HG03521 (cell line): Measurements from ENCODE around the gene ALLC.
"Not testable (repeated sequence)": the region's sequence is repeated elsewhere in the genome, so short reads cannot be mapped to it uniquely, and the experiment has no call there.

Source experiments
- ATAC-seq: cut with Tn5 transposase; IDR thresholded peaks from one replicate; pipeline ENCODE4 v1.9.1; 2021; ENCODE audit warnings: mild to moderate bottlenecking, moderate library complexity; ENCODE audit not compliant: unreplicated experiment

The ALLC gene

GRCh38 chr2:3626118-3626811, 31.7 kb upstream of the ALLC start:
- no peak for ATAC-seq

GRCh38 chr2:3626812-3627499, 31.0 kb upstream of the ALLC start:
- no peak for ATAC-seq

- ATAC-seq: no peak
Measured at GRCh38 chr2:3627500-3628100, 30.4 kb upstream of the ALLC start.

GRCh38 chr2:3628241-3628679, 29.7 kb upstream of the ALLC start:
- no peak for ATAC-seq

- no peak for ATAC-seq
Measured at GRCh38 chr2:3628800-3629199, 29.2 kb upstream of the ALLC start.

- ATAC-seq: no peak
Measured at GRCh38 chr2:3630631-3631030, 27.4 kb upstream of the ALLC start.

- no peak for ATAC-seq
Measured at GRCh38 chr2:3631161-3631850, 26.7 kb upstream of the ALLC start.

GRCh38 chr2:3631851-3632659, 25.9 kb upstream of the ALLC start:
- no peak for ATAC-seq

- no peak for ATAC-seq
Measured at GRCh38 chr2:3633089-3633981, 24.7 kb upstream of the ALLC start.

- no peak for ATAC-seq
Measured at GRCh38 chr2:3633982-3634595, 23.9 kb upstream of the ALLC start.

GRCh38 chr2:3634596-3635121, 23.3 kb upstream of the ALLC start:
- ATAC-seq: no peak

- ATAC-seq: no peak
Measured at GRCh38 chr2:3635171-3635974, 22.6 kb upstream of the ALLC start.

- ATAC-seq: not testable (repeated sequence)
Measured at GRCh38 chr2:3635975-3636327, 22.0 kb upstream of the ALLC start.

- no peak for ATAC-seq
Measured at GRCh38 chr2:3636586-3637310, 21.3 kb upstream of the ALLC start.

GRCh38 chr2:3637311-3637675, 20.7 kb upstream of the ALLC start:
- no peak for ATAC-seq

GRCh38 chr2:3637692-3638455, 20.1 kb upstream of the ALLC start:
- no peak for ATAC-seq

GRCh38 chr2:3638456-3638810, 19.6 kb upstream of the ALLC start:
- no peak for ATAC-seq
